IgD-negative memory B cell (primary cell): ENCODE results near the gene PCGF3. TPM values are rescaled to one million over a fixed set of nuclear protein-coding genes. Genes with fewer than 3 reads are reported as not detected.
"Not testable (repeated sequence)": the region's sequence is repeated elsewhere in the genome, so short reads cannot be mapped to it uniquely, and the experiment has no call there.

Source experiments
- H3K27ac Mint-ChIP-seq, 3 donors: one replicate each; pipeline ENCODE4 v1.8.0; 2020 to 2022; ENCODE audit warnings: mild to moderate bottlenecking in 3 of 3, mixed read lengths in 3 of 3, moderate library complexity in 1 of 3
- H3K27me3 Mint-ChIP-seq: one replicate; pipeline ENCODE4 v1.8.0; 2021; ENCODE audit warnings: mixed read lengths
- H3K36me3 Mint-ChIP-seq: one replicate; pipeline ENCODE4 v1.8.0; 2020; ENCODE audit warnings: mild to moderate bottlenecking, mixed read lengths
- H3K4me1 Mint-ChIP-seq, 3 donors: one replicate each; pipeline ENCODE4 v1.8.0; 2020 to 2022; ENCODE audit warnings: mixed read lengths in 3 of 3, mild to moderate bottlenecking in 1 of 3
- H3K4me3 Mint-ChIP-seq, 4 donors: one replicate each; pipeline ENCODE4 v1.8.0; 2020 to 2022; ENCODE audit warnings: mild to moderate bottlenecking in 4 of 4, mixed read lengths in 4 of 4, moderate library complexity in 3 of 4
- H3K9me3 Mint-ChIP-seq, 3 donors: one replicate each; pipeline ENCODE4 v1.8.0; 2020 to 2021; ENCODE audit warnings: mixed read lengths in 3 of 3, mild to moderate bottlenecking in 1 of 3
- polyA plus RNA-seq: library from polyadenylated mRNA; unstranded; fragments of 300-500 nt; fragmentation: Illumina TruSeq; gene quantifications from one replicate; pipeline ENCODE4 v1.2.3, GENCODE V29; 2021

Gene PCGF3
- polyA plus RNA-seq, 1 donor from 2014 or later, result 6.1 TPM

- H3K36me3 Mint-ChIP-seq, result peaks cover 5% of the 10 kb centered on the region
- no peaks in the 10 kb centered on the region for H3K27me3 Mint-ChIP-seq
- H3K4me1 Mint-ChIP-seq, result peaks cover 0 to 2% (median 1%) of the 10 kb centered on the region in 3 donors
- no peak overlapping the region for H3K4me3 Mint-ChIP-seq
- no peaks in the 10 kb centered on the region for H3K9me3 Mint-ChIP-seq
- no peak overlapping the region for H3K27ac Mint-ChIP-seq
Observed at GRCh38 chr4:754221-755120, 48.8 kb downstream of the PCGF3 start.

- Mint-ChIP-seq H3K4me3 (no peak overlapping the region), H3K9me3 (no peaks in the 10 kb centered on the region), H3K4me1 (peaks cover 0 to 2% (median 1%) of the 10 kb centered on the region in 3 donors), H3K27ac (no peak overlapping the region), H3K27me3 (no peaks in the 10 kb centered on the region), H3K36me3 (peaks cover 8% of the 10 kb centered on the region)
Observed at GRCh38 chr4:757111-757510, 51.5 kb downstream of the PCGF3 start.

GRCh38 chr4:759810-760209, 54.2 kb downstream of the PCGF3 start:
- H3K27me3 Mint-ChIP-seq, H3K4me3 Mint-ChIP-seq, H3K9me3 Mint-ChIP-seq, H3K27ac Mint-ChIP-seq, H3K36me3 Mint-ChIP-seq: not testable (repeated sequence)
- peaks cover 0 to 12% (median under 1%) of the 10 kb centered on the region in 3 donors for H3K4me1 Mint-ChIP-seq

DNA sequence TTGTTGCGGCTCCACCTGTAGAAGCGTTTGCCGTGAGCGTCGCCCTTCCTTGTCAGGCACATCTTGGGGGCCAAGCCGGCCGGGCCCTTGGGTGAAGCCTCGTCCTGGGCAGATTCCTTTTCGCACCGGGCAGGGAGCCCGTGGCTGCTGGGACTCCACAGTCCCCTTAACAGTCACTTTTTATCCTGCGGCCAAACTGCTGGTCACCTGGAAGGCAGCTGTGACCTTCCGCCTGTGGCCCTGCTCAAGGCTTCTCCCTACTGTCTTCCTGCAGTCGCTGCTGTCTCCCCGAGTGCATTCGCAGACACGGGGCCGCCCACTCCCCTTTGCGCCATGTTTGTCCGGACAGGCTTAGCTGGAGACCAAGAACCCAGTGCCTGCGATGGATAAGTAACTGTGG, 55.0 kb downstream of the PCGF3 start:
- H3K27me3 Mint-ChIP-seq, result no peaks in the 10 kb centered on the region
- no peak overlapping the region for H3K27ac Mint-ChIP-seq
- no peak overlapping the region for H3K4me3 Mint-ChIP-seq
- H3K36me3 Mint-ChIP-seq, result peaks cover 6% of the 10 kb centered on the region
- no peaks in the 10 kb centered on the region for H3K9me3 Mint-ChIP-seq
- H3K4me1 Mint-ChIP-seq, result peaks cover 0 to 13% (median 0%) of the 10 kb centered on the region in 3 donors

GRCh38 chr4:761086-761485, 55.5 kb downstream of the PCGF3 start:
- Mint-ChIP-seq H3K27me3 (no peaks in the 10 kb centered on the region), H3K36me3 (peaks cover 6% of the 10 kb centered on the region), H3K4me1 (peaks cover 0 to 13% (median 0%) of the 10 kb centered on the region in 3 donors), H3K27ac (no peak overlapping the region), H3K4me3 (no peak overlapping the region), H3K9me3 (no peaks in the 10 kb centered on the region)

GRCh38 chr4:761739-762138, 56.1 kb downstream of the PCGF3 start:
- H3K4me1 Mint-ChIP-seq, result peaks cover 0 to 15% (median 0%) of the 10 kb centered on the region in 3 donors
- H3K27ac Mint-ChIP-seq, result no peak overlapping the region
- H3K27me3 Mint-ChIP-seq, result no peaks in the 10 kb centered on the region
- no peak overlapping the region for H3K4me3 Mint-ChIP-seq
- peaks cover 6% of the 10 kb centered on the region for H3K36me3 Mint-ChIP-seq
- H3K9me3 Mint-ChIP-seq, result no peaks in the 10 kb centered on the region

DNA sequence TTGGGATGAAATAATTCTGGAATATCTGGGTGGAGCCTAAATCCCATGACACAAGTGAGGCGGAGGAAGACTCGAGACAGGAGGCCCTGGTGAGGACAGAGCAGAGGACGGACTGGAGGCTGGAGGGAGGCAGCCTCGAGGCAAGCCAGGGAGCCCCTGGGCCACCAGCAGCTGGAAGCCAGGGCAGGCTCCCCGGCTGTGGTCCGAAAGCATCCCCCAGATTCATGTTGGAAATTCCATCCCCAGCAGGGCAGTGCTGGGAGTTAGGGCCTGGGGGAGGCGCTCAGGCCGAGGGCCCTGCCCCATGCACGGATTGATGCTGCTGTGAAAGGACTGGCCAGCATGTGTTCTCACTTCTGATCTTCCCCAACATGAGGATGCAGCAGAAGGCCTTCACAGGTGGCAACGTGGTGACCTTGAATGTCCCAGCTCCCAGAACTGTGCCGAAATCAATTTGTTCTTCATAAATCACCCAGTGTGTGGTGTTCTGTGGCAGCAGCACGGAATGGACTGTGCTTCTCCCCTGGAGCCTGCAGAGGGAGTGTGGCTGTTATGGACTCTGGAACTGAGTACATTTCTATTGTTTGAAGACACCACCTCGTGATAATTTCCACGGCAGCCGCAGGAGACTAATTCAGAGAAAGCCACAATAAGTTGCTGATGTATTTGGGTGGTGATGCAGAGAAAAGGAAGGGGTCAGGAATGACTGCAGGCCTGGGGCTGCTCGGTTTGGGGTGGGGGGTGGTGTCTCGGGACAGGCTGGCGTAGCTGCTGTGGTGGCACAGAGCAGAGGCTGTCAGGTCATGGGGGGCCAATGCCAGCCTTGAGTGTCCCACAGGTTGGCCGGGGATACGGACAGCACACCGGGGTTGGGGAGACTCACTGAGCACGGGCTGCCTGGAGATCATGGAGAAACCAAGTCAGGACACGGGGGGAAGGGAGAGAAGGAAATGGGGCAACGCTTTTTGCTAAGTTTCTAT, 56.9 kb downstream of the PCGF3 start:
- peaks cover 4% of the 10 kb centered on the region for H3K36me3 Mint-ChIP-seq
- no peaks in the 10 kb centered on the region for H3K27me3 Mint-ChIP-seq
- no peak overlapping the region for H3K4me3 Mint-ChIP-seq
- H3K27ac Mint-ChIP-seq, result peak overlapping the region in 1 of 3 donors; percentile 47
- no peaks in the 10 kb centered on the region for H3K9me3 Mint-ChIP-seq
- peaks cover 0 to 15% (median 0%) of the 10 kb centered on the region in 3 donors for H3K4me1 Mint-ChIP-seq

DNA sequence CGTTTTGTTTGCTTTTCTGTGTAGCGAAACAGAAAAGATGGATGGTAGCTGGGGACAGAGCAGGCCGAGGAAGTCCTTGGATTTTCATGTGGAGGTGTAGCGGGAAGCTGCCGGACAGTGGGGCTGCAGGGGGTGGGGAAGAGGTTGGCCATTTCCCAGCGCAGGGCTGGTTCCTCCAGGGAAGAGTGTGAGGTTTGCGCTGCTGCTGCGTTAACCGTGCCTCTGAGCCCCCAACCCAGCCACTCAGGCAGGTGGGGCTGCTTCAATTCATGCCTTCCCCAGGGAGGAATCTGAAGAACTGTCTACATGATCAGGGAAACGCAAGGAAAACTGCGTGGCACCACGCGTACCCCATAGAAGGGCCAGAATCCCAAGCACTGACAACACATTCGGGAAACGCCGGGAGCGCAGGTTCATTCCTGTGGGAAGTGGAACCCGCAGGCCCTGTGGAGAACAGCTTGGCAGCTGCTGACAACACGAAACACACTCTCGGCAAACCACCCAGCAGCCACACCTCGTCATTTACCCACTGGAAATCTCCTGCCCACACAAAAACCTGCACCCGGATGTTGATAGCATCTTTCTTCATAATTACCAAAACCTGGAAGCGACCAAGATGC, 57.7 kb downstream of the PCGF3 start:
- Mint-ChIP-seq H3K9me3 (no peaks in the 10 kb centered on the region), H3K27me3 (no peaks in the 10 kb centered on the region), H3K36me3 (peaks cover 3% of the 10 kb centered on the region), H3K27ac (peak overlapping the region in 1 of 3 donors; percentile 47), H3K4me3 (no peak overlapping the region), H3K4me1 (peaks cover 0 to 14% (median 0%) of the 10 kb centered on the region in 3 donors)

DNA sequence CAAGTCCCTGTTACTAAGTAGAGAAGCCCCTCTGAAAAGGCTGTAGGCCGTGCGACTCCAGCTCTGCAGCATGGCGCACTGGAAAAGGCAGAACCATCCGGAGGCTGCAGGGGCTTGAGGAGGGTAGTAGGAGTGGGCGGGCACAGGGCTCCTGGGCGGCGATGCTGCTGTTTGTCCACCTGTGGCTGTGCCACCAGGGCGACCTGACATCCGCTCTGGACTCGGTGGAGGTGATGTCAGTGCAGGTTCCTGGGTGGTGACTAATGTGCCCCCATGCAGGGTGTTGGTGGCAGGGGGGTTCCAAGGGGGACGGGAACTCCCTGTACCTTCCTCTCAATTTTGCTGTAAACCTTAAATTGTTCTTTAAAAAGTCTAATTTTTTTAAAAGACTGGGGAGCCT, 58.3 kb downstream of the PCGF3 start:
- Mint-ChIP-seq H3K9me3 (no peaks in the 10 kb centered on the region), H3K27me3 (no peaks in the 10 kb centered on the region), H3K4me1 (peaks cover 0 to 14% (median 0%) of the 10 kb centered on the region in 3 donors), H3K4me3 (no peak overlapping the region), H3K36me3 (peaks cover 3% of the 10 kb centered on the region), H3K27ac (no peak overlapping the region)

DNA sequence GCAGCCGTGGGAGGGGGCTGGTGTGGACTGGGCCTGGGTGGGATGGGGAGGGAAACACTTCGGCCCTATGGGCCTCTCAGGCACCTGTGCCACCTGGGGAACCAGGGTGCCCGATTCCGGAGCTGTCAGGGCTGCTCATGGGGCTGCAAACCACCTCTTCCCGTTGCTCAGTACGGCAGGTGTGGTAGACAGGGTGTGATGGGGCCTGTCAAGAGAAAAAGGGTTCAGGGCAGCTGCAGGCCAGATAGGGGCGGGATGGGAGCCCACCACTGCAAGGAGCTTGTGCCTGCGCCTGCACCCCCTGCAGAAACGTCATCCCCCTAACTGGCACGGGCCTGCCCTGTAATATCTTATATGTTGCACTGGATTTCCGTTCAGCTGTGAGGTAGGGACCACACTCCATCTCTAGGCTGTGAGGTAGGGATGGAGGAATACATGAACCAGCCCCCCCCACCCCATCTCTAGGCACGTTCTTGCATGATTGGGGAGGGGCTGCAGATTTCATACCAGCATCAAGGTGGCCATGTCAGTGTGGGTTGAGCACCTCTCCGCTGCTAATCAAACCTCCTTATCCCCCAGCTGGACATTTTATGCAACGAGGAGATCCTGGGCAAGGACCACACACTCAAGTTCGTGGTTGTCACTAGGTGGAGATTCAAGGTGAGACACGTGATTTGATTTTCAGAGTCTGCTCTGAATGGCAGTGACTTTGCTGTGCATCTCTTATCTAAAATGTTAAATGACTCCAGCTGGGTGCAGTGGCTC, 59.0 kb downstream of the PCGF3 start:
- H3K27me3 Mint-ChIP-seq, result no peaks in the 10 kb centered on the region
- H3K27ac Mint-ChIP-seq, result peak overlapping the region in 2 of 3 donors; percentile 31 to 80
- peaks cover 3% of the 10 kb centered on the region for H3K36me3 Mint-ChIP-seq
- no peaks in the 10 kb centered on the region for H3K9me3 Mint-ChIP-seq
- peak overlapping the region in 1 of 4 donors; percentile 5 for H3K4me3 Mint-ChIP-seq
- peaks cover 0 to 14% (median 0%) of the 10 kb centered on the region in 3 donors for H3K4me1 Mint-ChIP-seq

DNA sequence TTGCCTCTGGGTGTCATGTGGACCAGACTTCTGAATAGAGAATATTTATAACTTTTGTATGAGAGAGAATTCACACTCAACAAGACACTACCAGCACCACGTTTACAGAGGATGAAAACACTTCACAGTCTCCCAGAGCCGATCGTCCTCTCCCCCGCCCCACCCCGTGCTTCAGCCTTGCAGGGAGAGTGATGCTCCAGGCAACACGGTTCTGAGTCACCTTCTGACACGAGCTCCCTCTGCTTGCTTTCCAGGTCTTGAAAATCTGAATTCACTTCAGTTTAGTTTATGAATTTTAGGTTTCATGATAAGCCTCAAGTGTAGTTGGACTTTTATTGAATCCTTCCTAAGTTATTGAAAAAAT, 60.5 kb downstream of the PCGF3 start:
- peak overlapping the region in 1 of 3 donors; percentile 2 for H3K27ac Mint-ChIP-seq
- no peaks in the 10 kb centered on the region for H3K27me3 Mint-ChIP-seq
- peaks cover 0 to 14% (median 0%) of the 10 kb centered on the region in 3 donors for H3K4me1 Mint-ChIP-seq
- no peak overlapping the region for H3K4me3 Mint-ChIP-seq
- H3K36me3 Mint-ChIP-seq, result peaks cover 3% of the 10 kb centered on the region
- H3K9me3 Mint-ChIP-seq, result no peaks in the 10 kb centered on the region

GRCh38 chr4:766559-767283, 61.1 kb downstream of the PCGF3 start:
- H3K27ac Mint-ChIP-seq, result no peak overlapping the region
- H3K4me1 Mint-ChIP-seq, result peaks cover 0 to 14% (median 1%) of the 10 kb centered on the region in 3 donors
- no peaks in the 10 kb centered on the region for H3K27me3 Mint-ChIP-seq
- peaks cover 3% of the 10 kb centered on the region for H3K36me3 Mint-ChIP-seq
- H3K4me3 Mint-ChIP-seq, result no peak overlapping the region
- H3K9me3 Mint-ChIP-seq, result no peaks in the 10 kb centered on the region

DNA sequence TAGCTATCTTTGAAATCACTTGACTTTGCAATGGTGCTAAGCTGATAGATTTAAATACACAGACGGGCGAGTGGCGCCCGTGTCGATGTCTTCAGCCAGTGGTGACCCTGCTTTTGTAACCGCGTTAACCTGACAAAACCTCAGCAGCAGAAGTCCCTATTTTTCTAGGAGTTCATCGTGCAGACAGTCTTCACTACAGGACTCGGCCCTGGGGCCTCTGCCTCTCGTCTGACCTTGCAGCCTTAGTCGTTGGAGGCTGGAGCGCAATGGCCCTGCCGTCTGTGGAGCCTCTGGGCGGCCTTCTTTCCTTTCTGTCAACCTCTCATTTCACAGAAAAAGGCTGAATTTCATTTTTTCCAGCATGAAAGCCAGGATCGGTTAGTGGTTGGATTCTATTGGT, 62.4 kb downstream of the PCGF3 start:
- Mint-ChIP-seq H3K9me3 (no peaks in the 10 kb centered on the region), H3K27ac (no peak overlapping the region), H3K36me3 (peaks cover 3% of the 10 kb centered on the region), H3K27me3 (no peaks in the 10 kb centered on the region), H3K4me1 (peaks cover 0 to 12% (median 6%) of the 10 kb centered on the region in 3 donors), H3K4me3 (no peak overlapping the region)

DNA sequence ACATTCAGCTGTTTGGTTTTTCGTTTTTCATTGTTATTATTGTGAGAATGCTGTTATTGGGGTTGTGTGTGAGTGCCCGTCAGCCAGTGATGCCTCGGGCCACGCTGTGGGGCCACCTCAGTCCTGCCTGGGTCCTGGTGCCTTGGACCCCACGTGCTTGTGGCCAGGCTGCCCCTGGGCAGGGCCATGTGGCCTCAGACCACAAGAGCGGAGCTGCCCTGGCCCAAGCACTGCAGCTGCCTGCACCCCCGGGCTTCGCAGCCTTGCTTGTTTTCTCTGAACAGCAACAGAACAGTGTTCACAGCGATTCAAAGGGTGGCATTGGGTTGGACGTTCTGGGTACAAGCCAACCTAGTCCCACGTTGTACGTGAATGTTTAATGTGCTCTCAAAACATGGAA, 63.4 kb downstream of the PCGF3 start:
- no peak overlapping the region for H3K4me3 Mint-ChIP-seq
- H3K9me3 Mint-ChIP-seq, result no peaks in the 10 kb centered on the region
- peaks cover 5% of the 10 kb centered on the region for H3K36me3 Mint-ChIP-seq
- H3K4me1 Mint-ChIP-seq, result peaks cover 0 to 8% (median 6%) of the 10 kb centered on the region in 3 donors
- no peak overlapping the region for H3K27ac Mint-ChIP-seq
- H3K27me3 Mint-ChIP-seq, result no peaks in the 10 kb centered on the region
